Gastrocnemius medialis (tissue), 4 donors: ENCODE measurements around the gene ADH6. TPM values are rescaled to one million over a fixed set of nuclear protein-coding genes. Genes with fewer than 3 reads are reported as not detected.

ENCODE experiments used
- ATAC-seq, 2 donors: fragments of 150-250 bp; one replicate each; pipeline ENCODE4 v1.9.1; 2016
- DNase-seq, 2 donors: peaks; one replicate each; pipeline ENCODE4 v3.0.0-alpha.2; 2019
- H3K27ac ChIP-seq, 4 donors: fragments of 200-600 bp; sonication (generic); 1 replicate in 1 of 4; 2 replicates in 3 of 4; pipeline ENCODE4 v1.5.1; 2016 to 2018; ENCODE audit warnings: mild to moderate bottlenecking in 2 of 4, moderate library complexity in 1 of 4
- H3K27me3 ChIP-seq, 3 donors: fragments of 200-600 bp; sonication (generic) in 2 of 3; 1 replicate in 1 of 3; 2 replicates in 2 of 3; pipeline versions ENCODE4 v1.5.1 to v1.6.0; 2016 to 2019; ENCODE audit warnings: mild to moderate bottlenecking in 1 of 3, moderate library complexity in 1 of 3
- H3K36me3 ChIP-seq, 2 donors: fragments of 200-600 bp; sonication (generic) in 1 of 2; one replicate each; pipeline ENCODE4 v1.5.1; 2017 to 2018
- H3K4me1 ChIP-seq, 2 donors: fragments of 200-600 bp; sonication (generic) in 1 of 2; one replicate each; pipeline ENCODE4 v1.5.1; 2016 to 2017; ENCODE audit warnings: mild to moderate bottlenecking in 2 of 2
- H3K4me3 ChIP-seq, 4 donors: fragments of 200-600 bp; sonication (generic) in 3 of 4; 1 replicate in 1 of 4; 2 replicates in 3 of 4; pipeline ENCODE4 v1.5.1; 2016 to 2019; ENCODE audit warnings: mild to moderate bottlenecking in 2 of 4
- H3K9me3 ChIP-seq, 3 donors: fragments of 200-600 bp; sonication (generic) in 2 of 3; 1 replicate in 1 of 3; 2 replicates in 2 of 3; pipeline ENCODE4 v1.5.1; 2016 to 2019
- POLR2A ChIP-seq, 2 donors: fragments of 450-650 bp; IDR thresholded peaks; one replicate each; pipeline ENCODE4 v1.6.1; 2017; ENCODE audit warnings: antibody characterized with exemption in 2 of 2, mild to moderate bottlenecking in 2 of 2, moderate library complexity in 2 of 2
- in situ Hi-C, 4 donors: fragments of 200-750 bp; cut with MboI; loops; one replicate each; pipeline versions ENCODE4 v1.15.0 to v1.8.0; 2017; ENCODE audit warnings: low sequenced_read_pairs in 4 of 4
- intact Hi-C: fragments of 100-400 bp; cut with DNase I; formaldehyde crosslinking; loops from one replicate; pipeline ENCODE4 v1.15.1; 2023; ENCODE audit warnings: low total_unique reads
- total RNA-seq, 4 donors: library from RNA; depleted of rRNA; stranded (reverse); fragments of >200 nt; gene quantifications; one replicate each; pipeline versions ENCODE4 v1.1.0 to v1.2.3, GENCODE V29; 2016
- TF ChIP-seq, protein P1 (sequence below), 5 experiments: fragments of 450-650 bp in 3 of 5; fragments of 200-600 bp in 2 of 5; sonication (generic) in 2 of 5; IDR thresholded peaks in 4 of 5; conservative IDR thresholded peaks in 1 of 5; 1 replicate in 4 of 5; 2 replicates in 1 of 5; pipeline ENCODE4 v1.5.1; 2016 to 2019; ENCODE audit warnings: antibody characterized with exemption in 5 of 5, mild to moderate bottlenecking in 3 of 5, moderate library complexity in 3 of 5

Gene ADH6
- total RNA-seq, 4 donors from 2014 or later = 0.16 to 0.49 TPM; not detected in 2

DNA sequence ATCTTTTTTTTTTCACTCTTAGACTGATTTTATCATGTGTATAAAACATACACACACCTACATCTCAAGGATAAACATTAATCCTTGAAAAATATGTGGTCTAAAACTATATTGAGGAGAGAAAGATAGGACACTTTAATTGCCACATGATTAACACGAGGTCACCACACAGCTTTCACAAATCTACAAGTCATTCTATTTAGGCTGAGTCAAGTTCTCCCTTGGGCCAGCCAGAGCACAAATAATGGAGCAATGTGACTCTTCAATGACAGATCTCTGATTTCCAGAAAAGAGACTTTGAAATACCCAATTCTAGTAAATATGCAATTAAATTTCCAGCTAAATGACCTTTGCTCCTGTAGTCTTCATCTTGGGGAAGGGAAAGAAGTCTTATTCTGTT is 62.1 kb downstream of the ADH6 start:
- Histone ChIP-seq H3K9me3 (no peaks in the 10 kb centered on the region), H3K27ac (no peak overlapping the region), H3K4me3 (no peak overlapping the region), H3K27me3 (no peaks in the 10 kb centered on the region), H3K36me3 (no peaks in the 10 kb centered on the region), H3K4me1 (no peaks in the 10 kb centered on the region)
- ATAC-seq (no peak), DNase-seq (no peak)
- intact Hi-C loops = no loop called here
- TF ChIP-seq, protein P1, sequence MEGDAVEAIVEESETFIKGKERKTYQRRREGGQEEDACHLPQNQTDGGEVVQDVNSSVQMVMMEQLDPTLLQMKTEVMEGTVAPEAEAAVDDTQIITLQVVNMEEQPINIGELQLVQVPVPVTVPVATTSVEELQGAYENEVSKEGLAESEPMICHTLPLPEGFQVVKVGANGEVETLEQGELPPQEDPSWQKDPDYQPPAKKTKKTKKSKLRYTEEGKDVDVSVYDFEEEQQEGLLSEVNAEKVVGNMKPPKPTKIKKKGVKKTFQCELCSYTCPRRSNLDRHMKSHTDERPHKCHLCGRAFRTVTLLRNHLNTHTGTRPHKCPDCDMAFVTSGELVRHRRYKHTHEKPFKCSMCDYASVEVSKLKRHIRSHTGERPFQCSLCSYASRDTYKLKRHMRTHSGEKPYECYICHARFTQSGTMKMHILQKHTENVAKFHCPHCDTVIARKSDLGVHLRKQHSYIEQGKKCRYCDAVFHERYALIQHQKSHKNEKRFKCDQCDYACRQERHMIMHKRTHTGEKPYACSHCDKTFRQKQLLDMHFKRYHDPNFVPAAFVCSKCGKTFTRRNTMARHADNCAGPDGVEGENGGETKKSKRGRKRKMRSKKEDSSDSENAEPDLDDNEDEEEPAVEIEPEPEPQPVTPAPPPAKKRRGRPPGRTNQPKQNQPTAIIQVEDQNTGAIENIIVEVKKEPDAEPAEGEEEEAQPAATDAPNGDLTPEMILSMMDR (IDR thresholded peaks at IDR 0.05 in 4 of 5, conservative IDR thresholded peaks at IDR 0.05 in 1 of 5) = no peak
- no peak for TF ChIP-seq POLR2A (IDR thresholded peaks at IDR 0.05)
- in situ Hi-C loops = no loop called here

DNA sequence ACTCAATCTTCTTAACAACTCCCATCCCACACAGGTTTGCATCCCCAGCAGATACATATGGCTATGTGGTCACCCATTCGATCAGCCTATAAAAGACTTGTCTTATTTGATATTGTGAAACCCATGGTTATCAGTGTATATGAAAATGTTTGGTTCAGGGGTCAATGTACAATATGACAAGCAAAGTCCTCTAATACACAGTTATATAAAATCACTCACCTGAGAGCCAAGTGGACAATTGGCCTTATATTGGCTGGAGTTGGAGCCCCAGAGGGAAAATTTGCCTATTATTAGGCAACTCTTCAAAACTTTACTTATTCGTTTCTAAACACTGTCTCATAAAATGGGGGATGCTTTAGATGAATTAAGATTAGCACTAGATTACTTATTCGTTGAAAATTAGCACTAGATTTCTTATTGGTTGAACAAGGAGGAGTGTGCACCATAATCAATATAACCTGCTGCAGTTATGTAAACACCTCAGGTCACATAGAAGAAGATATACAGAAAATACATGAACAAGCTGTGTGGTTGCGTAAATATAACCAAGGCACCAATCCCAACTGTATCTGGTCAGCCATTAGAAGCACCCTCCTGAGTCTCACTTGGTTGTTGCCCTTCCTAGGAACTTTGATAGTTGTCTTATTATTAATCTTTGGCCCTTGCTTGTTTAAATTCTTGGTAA is 64.2 kb downstream of the ADH6 start:
- ATAC-seq (no peak), DNase-seq (no peak)
- Histone ChIP-seq H3K27ac (no peak overlapping the region), H3K36me3 (no peaks in the 10 kb centered on the region), H3K27me3 (no peaks in the 10 kb centered on the region), H3K4me3 (no peak overlapping the region), H3K4me1 (no peaks in the 10 kb centered on the region), H3K9me3 (no peaks in the 10 kb centered on the region)
- intact Hi-C loops (no loop called here), in situ Hi-C loops (no loop called here)
- TF ChIP-seq POLR2A (IDR thresholded peaks at IDR 0.05) = no peak
- TF ChIP-seq, protein P1 (IDR thresholded peaks at IDR 0.05 in 4 of 5, conservative IDR thresholded peaks at IDR 0.05 in 1 of 5) = no peak

Other genes with a start within 250 kb of the ADH6 start
- 10 to 100 TPM; 33.3 to 45.0 (median 37.9) TPM for gene METAP1, start 223.5 kb downstream of the ADH6 start, total RNA-seq
- 100 to 1,000 TPM in 1 of 4 donors, 10 to 100 TPM in 3; 55.2 to 101 (median 72.6) TPM for gene ADH5, start 130.5 kb downstream of the ADH6 start, total RNA-seq
- 1 to 10 TPM in 1 of 4 donors, under 1 TPM in 2, not detected in 1; 0.75 to 1.0 (median 1.00) TPM for gene ADH4, start 74.9 kb downstream of the ADH6 start, total RNA-seq
- 1 to 10 TPM in 1 of 4 donors, under 1 TPM in 1, not detected in 2; 0.33 to 2.0 TPM for gene ADH1A, start 71.7 kb upstream of the ADH6 start, total RNA-seq
- 100 to 1,000 TPM in 3 of 4 donors, 10 to 100 TPM in 1; 67.9 to 167 (median 119) TPM for gene ADH1B, start 102.2 kb upstream of the ADH6 start, total RNA-seq
- 10 to 100 TPM; 16.1 to 30.6 (median 26.6) TPM for gene ADH1C, start 133.5 kb upstream of the ADH6 start, total RNA-seq
- gene ADH7, start 216.1 kb upstream of the ADH6 start, total RNA-seq = not detected